Spleen (tissue), 11 donors: Measurements from ENCODE around the gene TLR6. TPM values are rescaled to one million over a fixed set of nuclear protein-coding genes. Genes with fewer than 3 reads are reported as not detected.

Experiments used
- DNase-seq: peaks from one replicate; pipeline ENCODE4 v3.0.0-alpha.2; 2020
- H3K27ac ChIP-seq, 8 donors: fragments of 200-600 bp; sonication (generic) in 7 of 8; 1 replicate in 4 of 8; 2 replicates in 4 of 8; pipeline versions ENCODE4 v1.5.0 to v1.8.0; 2016 to 2021; ENCODE audit warnings: inconsistent platforms in 4 of 8, mild to moderate bottlenecking in 4 of 8, moderate library complexity in 1 of 8
- H3K27me3 ChIP-seq, 7 donors: fragments of 200-600 bp; sonication (generic) in 6 of 7; replicated peaks in 1 of 7; 1 replicate in 4 of 7; 2 replicates in 3 of 7; pipeline versions ENCODE4 v1.5.0 to v1.8.0; 2016 to 2021; ENCODE audit warnings: inconsistent platforms in 3 of 7, mild to moderate bottlenecking in 1 of 7
- H3K36me3 ChIP-seq, 6 donors: fragments of 200-600 bp; sonication (generic) in 5 of 6; 1 replicate in 4 of 6; 2 replicates in 2 of 6; pipeline versions ENCODE4 v1.5.0 to v1.8.0; 2016 to 2021; ENCODE audit warnings: inconsistent platforms in 2 of 6
- H3K4me1 ChIP-seq, 6 donors: fragments of 200-600 bp; sonication (generic) in 5 of 6; 1 replicate in 3 of 6; 2 replicates in 3 of 6; pipeline versions ENCODE4 v1.5.0 to v1.8.0; 2016 to 2021; ENCODE audit warnings: inconsistent platforms in 3 of 6
- H3K4me3 ChIP-seq, 8 donors: fragments of 200-600 bp; sonication (generic) in 7 of 8; 1 replicate in 4 of 8; 2 replicates in 4 of 8; pipeline versions ENCODE4 v1.5.0 to v1.8.0; 2016 to 2021; ENCODE audit warnings: inconsistent platforms in 4 of 8, mild to moderate bottlenecking in 4 of 8, moderate library complexity in 2 of 8
- H3K9me3 ChIP-seq, 8 donors: fragments of 200-600 bp; sonication (generic) in 7 of 8; 1 replicate in 4 of 8; 2 replicates in 4 of 8; pipeline versions ENCODE4 v1.5.0 to v1.8.0; 2016 to 2021; ENCODE audit warnings: inconsistent platforms in 4 of 8
- CTCF ChIP-seq, 11 experiments: fragments of 200-600 bp in 7 of 11; fragments of 450-650 bp in 4 of 11; sonication (generic) in 4 of 11; IDR thresholded peaks in 8 of 11; conservative IDR thresholded peaks in 3 of 11; 1 replicate in 7 of 11; 2 replicates in 4 of 11; pipeline versions ENCODE4 v1.4.0 to v1.8.0; 2016 to 2021; ENCODE audit warnings: antibody characterized with exemption in 11 of 11, inconsistent platforms in 4 of 11, mild to moderate bottlenecking in 1 of 11
- POLR2A ChIP-seq, 3 donors: fragments of 450-650 bp; IDR thresholded peaks; one replicate each; pipeline ENCODE4 v1.5.1; 2017; ENCODE audit warnings: antibody characterized with exemption in 3 of 3, mild to moderate bottlenecking in 1 of 3
- POLR2AphosphoS5 ChIP-seq, 3 donors: sonication (generic); formaldehyde crosslinking; IDR thresholded peaks; one replicate each; pipeline ENCODE4 v1.5.1; 2017; ENCODE audit warnings: antibody characterized with exemption in 3 of 3
- WGBS, 5 donors: extraction: QIAGEN DNeasy Blood & Tissue Kit in 3 of 5; methylation state at CpG; one replicate each; pipeline versions ENCODE4 v1.1.5 to v1.1.7; 2013 to 2018; 5-methylcytosine and 5-hydroxymethylcytosine counted together
- intact Hi-C: fragments of 100-400 bp; cut with DNase I; formaldehyde crosslinking; loops from one replicate; pipeline ENCODE4 v1.15.0; 2023; ENCODE audit warnings: low total_unique reads
- polyA plus RNA-seq, 3 donors: library from polyadenylated mRNA; stranded (reverse); fragments of 200-250 nt; gene quantifications; one replicate each; pipeline ENCODE4 v1.2.1, GENCODE V29; 2013
- total RNA-seq, 7 donors: library from RNA; depleted of rRNA in 3 of 7; stranded (reverse); fragments of >200 nt in 3 of 7; fragmentation: NEBNext Ultra II Directional in 4 of 7; extraction: Animal tissue kit (Norgen Biotek cat#: 25700) in 4 of 7; gene quantifications; one replicate each; pipeline versions ENCODE4 v1.1.0 to v1.2.1, GENCODE V29; 2016 to 2021
- donor health status: healthy with polysubstance abuse.
- donor health status: DM: no; HTN: no; CAD: no; lungs with moderate emphysema.
- donor health status: DM: no; HTN: no; CAD: no.
- donor health status: Bipolar disorder and iron deficiency.
- donor health status: healthy.
- donor health status: DM: no; HTN: no; CAD: no.
- donor health status: DM: yes; HTN: yes; CAD: no.

TLR6 gene
- total and polyA plus RNA-seq, 10 donors = 5.5 to 55.1 (median 31.7) TPM

- H3K4me1 ChIP-seq = peaks cover 0 to 86% (median 24%) of the 10 kb centered on the region in 6 donors
- H3K4me3 ChIP-seq = no peak overlapping the region
- no peaks in the 10 kb centered on the region for H3K27me3 ChIP-seq
- intact Hi-C loops = no loop called here
- H3K9me3 ChIP-seq = peaks cover 0 to 1% (median 0%) of the 10 kb centered on the region in 8 donors
- DNase-seq = no peak
- TF ChIP-seq POLR2A (IDR thresholded peaks at IDR 0.05) (no peak), CTCF (IDR thresholded peaks at IDR 0.05 in 8 of 11, conservative IDR thresholded peaks at IDR 0.05 in 3 of 11) (peak in 4 of 11 experiments; percentile 25 to 41 (median 35))
- peak overlapping the region in 2 of 8 donors; percentile 14 to 63 for H3K27ac ChIP-seq
- peaks cover 0 to 6% (median 0%) of the 10 kb centered on the region in 6 donors for H3K36me3 ChIP-seq
- 82 to 90% (median 87%) methylated on average over 8 of the region's 8 CpGs for WGBS, 5 donors
These were observed 73.5 kb downstream of the TLR6 start for GRCh38 chr4:38783109-38783460.

- peak within 1 kb of the TSS; percentile 15 to 68 (median 39) for H3K4me3 ChIP-seq
- H3K4me1 ChIP-seq = peaks cover 0 to 83% (median 23%) of the 10 kb centered on the region in 6 donors
- peak in 1 of 3 donors; percentile 39 for TF ChIP-seq POLR2A (IDR thresholded peaks at IDR 0.05)
- TF ChIP-seq POLR2AphosphoS5 (IDR thresholded peaks at IDR 0.05) = peak in 1 of 3 donors; percentile 77
- TF ChIP-seq CTCF (IDR thresholded peaks at IDR 0.05 in 8 of 11, conservative IDR thresholded peaks at IDR 0.05 in 3 of 11) = peak; percentile 56 to 82 (median 74)
- DNase-seq = no peak
- no peaks in the 10 kb centered on the region for H3K27me3 ChIP-seq
- H3K9me3 ChIP-seq = peaks cover 0 to 6% (median 0%) of the 10 kb centered on the region in 8 donors
- intact Hi-C loops = no loop called here
- H3K27ac ChIP-seq = peak within 1 kb of the TSS in 7 of 8 donors; percentile 10 to 90 (median 75)
- WGBS, 5 donors = 29 to 33% (median 31%) methylated on average over 12 of the region's 12 CpGs
- peaks cover 0 to 9% (median 0%) of the 10 kb centered on the region in 6 donors for H3K36me3 ChIP-seq
These were observed 74.0 kb downstream of the TLR6 start, which contains the start of gene TLR10 for GRCh38 chr4:38782452-38783108. TLR10 (minus strand) TSS chr4:38782990; CDS start chr4:38775590, 7,400 bp downstream.

- H3K9me3 ChIP-seq = peaks cover 0 to 13% (median 0%) of the 10 kb centered on the region in 8 donors
- intact Hi-C loops = no loop called here
- no peak for DNase-seq
- H3K4me3 ChIP-seq = peak overlapping the region; percentile 15 to 68 (median 39)
- peaks cover 0 to 76% (median 23%) of the 10 kb centered on the region in 6 donors for H3K4me1 ChIP-seq
- H3K27me3 ChIP-seq = no peaks in the 10 kb centered on the region
- WGBS, 5 donors = 51 to 82% (median 63%) methylated on average over 4 of the region's 4 CpGs
- H3K36me3 ChIP-seq = peaks cover 0 to 16% (median 0%) of the 10 kb centered on the region in 6 donors
- TF ChIP-seq CTCF (IDR thresholded peaks at IDR 0.05 in 8 of 11, conservative IDR thresholded peaks at IDR 0.05 in 3 of 11) (no peak), POLR2AphosphoS5 (IDR thresholded peaks at IDR 0.05) (no peak), POLR2A (IDR thresholded peaks at IDR 0.05) (no peak)
- peak overlapping the region in 7 of 8 donors; percentile 10 to 84 (median 63) for H3K27ac ChIP-seq
These were observed 74.8 kb downstream of the TLR6 start for GRCh38 chr4:38781854-38782261.

GRCh38 chr4:38780833-38781484 is 75.7 kb downstream of the TLR6 start:
- intact Hi-C loops = no loop called here
- peak overlapping the region in 6 of 8 donors; percentile 24 to 84 (median 69) for H3K27ac ChIP-seq
- peak overlapping the region in 7 of 8 donors; percentile 15 to 68 (median 41) for H3K4me3 ChIP-seq
- no peak for DNase-seq
- no peaks in the 10 kb centered on the region for H3K27me3 ChIP-seq
- peak in 1 of 3 donors; percentile 44 for TF ChIP-seq POLR2AphosphoS5 (IDR thresholded peaks at IDR 0.05)
- TF ChIP-seq POLR2A (IDR thresholded peaks at IDR 0.05) = no peak
- peaks cover 0 to 25% (median 0%) of the 10 kb centered on the region in 6 donors for H3K36me3 ChIP-seq
- peaks cover 0 to 67% (median 21%) of the 10 kb centered on the region in 6 donors for H3K4me1 ChIP-seq
- 62 to 79% (median 73%) methylated on average over 4 of the region's 4 CpGs for WGBS, 5 donors
- H3K9me3 ChIP-seq = peaks cover 0 to 19% (median 0%) of the 10 kb centered on the region in 8 donors
